T-cell (primary cell): ENCODE results near the gene LRP1B. TPM values are rescaled to one million over a fixed set of nuclear protein-coding genes. Genes with fewer than 3 reads are reported as not detected.

ENCODE experiments used
- ATAC-seq, 4 experiments: fragments of 200-7000 bp in 3 of 4; fragments of 150-1000 bp in 1 of 4; cut with Tn5 transposase; replicated peaks in 1 of 4; 1 replicate in 3 of 4; 2 replicates in 1 of 4; pipeline ENCODE4 v1.10.0; 2021; ENCODE audit warnings: moderate library complexity in 3 of 4, mild to moderate bottlenecking in 2 of 4, moderate number of reproducible peaks in 1 of 4
- CTCF ChIA-PET, 2 donors: fragments of 300-600 bp; sonication (Branson Sonifier 250); formaldehyde crosslinking; loops; one replicate each; lab custom pipeline; 2022; ENCODE audit warnings: antibody characterized with exemption in 2 of 2; lab: Charles Lee
- POLR2A ChIA-PET, 2 donors: fragments of 300-600 bp; sonication (Branson Sonifier 250); formaldehyde crosslinking; loops; one replicate each; lab custom pipeline; 2022; ENCODE audit warnings: antibody characterized with exemption in 2 of 2; lab: Charles Lee
- DNase-seq, 35 experiments: peaks; one replicate each; pipeline versions ENCODE4 v3.0.0 to v3.0.0-alpha.2; 2013 to 2023
- H3K27ac ChIP-seq: one replicate; pipeline ENCODE4 v1.5.1; 2013; ENCODE audit warnings: low read length
- H3K27me3 ChIP-seq, 2 experiments: replicated peaks in 1 of 2; 1 replicate in 1 of 2; 2 replicates in 1 of 2; pipeline versions ENCODE4 v1.6.1 to v1.7.0; 2013; ENCODE audit warnings: low read length in 1 of 2, mixed read lengths in 1 of 2; ENCODE audit not compliant: control insufficient read depth in 2 of 2, insufficient read depth in 2 of 2; ENCODE audit errors: extremely low read depth in 1 of 2
- H3K36me3 ChIP-seq, 2 donors: 1 replicate in 1 of 2; 2 replicates in 1 of 2; pipeline versions ENCODE4 v1.6.1 to v1.7.0; 2013; ENCODE audit warnings: low read length in 1 of 2; ENCODE audit not compliant: control insufficient read depth in 2 of 2, insufficient read depth in 1 of 2; ENCODE audit errors: extremely low read depth in 1 of 2
- H3K4me1 ChIP-seq, 2 experiments: 1 replicate in 1 of 2; 2 replicates in 1 of 2; pipeline versions ENCODE4 v1.6.1 to v1.7.0; 2013; ENCODE audit warnings: low read length in 2 of 2, mixed read lengths in 1 of 2; ENCODE audit not compliant: insufficient read depth in 2 of 2, control insufficient read depth in 1 of 2; ENCODE audit errors: extremely low read depth in 1 of 2
- H3K4me3 ChIP-seq, 2 donors: 1 replicate in 1 of 2; 2 replicates in 1 of 2; pipeline versions ENCODE4 v1.5.1 to v1.7.0; 2013; ENCODE audit warnings: mild to moderate bottlenecking in 2 of 2, low read length in 1 of 2, moderate library complexity in 1 of 2; ENCODE audit not compliant: control insufficient read depth in 1 of 2; ENCODE audit errors: extremely low read depth in 1 of 2
- H3K9me3 ChIP-seq: 2 replicates; pipeline ENCODE4 v1.7.0; 2013
- H3K27ac Mint-ChIP-seq, 2 donors: one replicate each; pipeline ENCODE4 v1.8.0; 2020 to 2021; ENCODE audit warnings: mild to moderate bottlenecking in 2 of 2, mixed read lengths in 2 of 2
- H3K27me3 Mint-ChIP-seq, 2 donors: one replicate each; pipeline ENCODE4 v1.8.0; 2021 to 2022; ENCODE audit warnings: mixed read lengths in 2 of 2
- H3K36me3 Mint-ChIP-seq: one replicate; pipeline ENCODE4 v1.8.0; 2021; ENCODE audit warnings: mixed read lengths
- H3K4me1 Mint-ChIP-seq, 3 donors: one replicate each; pipeline ENCODE4 v1.8.0; 2020 to 2022; ENCODE audit warnings: mixed read lengths in 3 of 3, mild to moderate bottlenecking in 1 of 3
- H3K4me3 Mint-ChIP-seq, 3 donors: one replicate each; pipeline ENCODE4 v1.8.0; 2020 to 2022; ENCODE audit warnings: mild to moderate bottlenecking in 3 of 3, mixed read lengths in 3 of 3, moderate library complexity in 3 of 3
- H3K9me3 Mint-ChIP-seq, 3 donors: one replicate each; pipeline ENCODE4 v1.8.0; 2020 to 2022; ENCODE audit warnings: mixed read lengths in 3 of 3
- WGBS: methylation state at CpG from one replicate; pipeline ENCODE4 v1.1.5; 2013; ENCODE audit warnings: missing lambda C conversion rate; ENCODE audit not compliant: insufficient coverage; 5-methylcytosine and 5-hydroxymethylcytosine counted together
- total RNA-seq, 35 experiments: library from RNA in 6 of 35; stranded (reverse) in 6 of 35; fragments of 120-200 nt in 1 of 35; gene quantifications; one replicate each; pipeline versions ENCODE4 v1.2.1 to v1.2.4 and lab custom pipeline; 2013 to 2026

Gene LRP1B
- total RNA-seq, 5 donors from 2014 or later (not counting 1 experiment from before 2014, with no cell fraction given): not detected

DNA sequence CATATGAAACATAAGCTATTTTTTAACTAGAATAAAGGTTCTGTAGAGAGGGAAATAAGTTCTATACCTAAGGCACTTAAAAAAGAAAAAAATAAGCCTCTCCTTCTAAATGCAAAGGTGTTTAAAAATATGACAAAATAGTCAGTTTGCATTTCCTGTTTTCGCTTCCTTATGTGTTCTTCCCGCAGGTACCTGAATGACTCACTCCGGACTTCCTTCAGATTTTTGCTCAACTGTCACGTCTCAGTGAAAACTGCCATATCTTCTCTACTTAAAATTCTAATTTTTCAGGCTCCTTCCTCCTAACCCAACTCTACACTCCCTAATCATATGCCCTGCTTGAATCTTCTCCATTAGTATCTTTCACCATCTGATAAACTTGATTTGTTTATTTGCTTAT, 1333.1 kb downstream of the LRP1B start:
- ChIA-PET CTCF (no interaction called here), POLR2A (no interaction called here)
- H3K27me3 ChIP-seq: no peaks in the 10 kb centered on the region
- no peak overlapping the region for H3K27ac Mint-ChIP-seq
- no peaks in the 10 kb centered on the region for H3K4me1 Mint-ChIP-seq
- 69% methylated on average over 4 of the region's 4 CpGs for WGBS
- DNase-seq (no peak), ATAC-seq (no peak)
- no peaks in the 10 kb centered on the region for H3K4me1 ChIP-seq
- peaks cover 7 to 15% (median 8%) of the 10 kb centered on the region in 3 donors for H3K9me3 Mint-ChIP-seq
- H3K27me3 Mint-ChIP-seq: no peaks in the 10 kb centered on the region
- H3K36me3 ChIP-seq: no peaks in the 10 kb centered on the region
- H3K4me3 Mint-ChIP-seq: no peak overlapping the region
- H3K36me3 Mint-ChIP-seq: no peaks in the 10 kb centered on the region
- H3K4me3 ChIP-seq: no peak overlapping the region
- H3K27ac ChIP-seq: no peak overlapping the region
- no peaks in the 10 kb centered on the region for H3K9me3 ChIP-seq

DNA sequence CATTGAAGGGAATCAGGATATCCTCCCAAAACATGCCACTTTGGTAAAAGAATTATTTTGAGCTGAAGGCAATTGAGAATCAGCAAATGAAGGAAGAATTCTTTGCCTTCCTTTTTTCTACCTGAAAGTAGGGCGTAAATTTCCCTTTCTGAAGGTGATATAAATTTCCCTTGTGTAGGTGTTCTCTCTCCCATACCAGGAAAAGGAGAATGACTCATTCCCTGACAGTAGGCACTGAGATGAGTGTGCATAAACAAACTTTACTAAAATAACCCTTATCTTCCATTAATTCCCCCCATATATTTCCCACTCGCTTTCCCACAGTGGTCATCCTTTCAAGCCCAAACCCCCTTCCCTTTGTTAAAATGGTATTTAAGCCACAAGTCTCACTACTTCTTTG, 1339.0 kb downstream of the LRP1B start:
- DNase-seq (no peak), ATAC-seq (no peak)
- peaks cover 7 to 17% (median 10%) of the 10 kb centered on the region in 3 donors for H3K9me3 Mint-ChIP-seq
- H3K36me3 Mint-ChIP-seq: no peaks in the 10 kb centered on the region
- ChIA-PET POLR2A (no interaction called here), CTCF (no interaction called here)
- no peaks in the 10 kb centered on the region for H3K27me3 ChIP-seq
- no peaks in the 10 kb centered on the region for H3K4me1 ChIP-seq
- H3K4me3 ChIP-seq: no peak overlapping the region
- no peaks in the 10 kb centered on the region for H3K9me3 ChIP-seq
- 44% methylated on average over 1 of the region's 2 CpGs for WGBS
- H3K4me1 Mint-ChIP-seq: no peaks in the 10 kb centered on the region
- H3K27ac Mint-ChIP-seq: no peak overlapping the region
- no peak overlapping the region for H3K27ac ChIP-seq
- H3K4me3 Mint-ChIP-seq: no peak overlapping the region
- H3K27me3 Mint-ChIP-seq: no peaks in the 10 kb centered on the region
- H3K36me3 ChIP-seq: no peaks in the 10 kb centered on the region

DNA sequence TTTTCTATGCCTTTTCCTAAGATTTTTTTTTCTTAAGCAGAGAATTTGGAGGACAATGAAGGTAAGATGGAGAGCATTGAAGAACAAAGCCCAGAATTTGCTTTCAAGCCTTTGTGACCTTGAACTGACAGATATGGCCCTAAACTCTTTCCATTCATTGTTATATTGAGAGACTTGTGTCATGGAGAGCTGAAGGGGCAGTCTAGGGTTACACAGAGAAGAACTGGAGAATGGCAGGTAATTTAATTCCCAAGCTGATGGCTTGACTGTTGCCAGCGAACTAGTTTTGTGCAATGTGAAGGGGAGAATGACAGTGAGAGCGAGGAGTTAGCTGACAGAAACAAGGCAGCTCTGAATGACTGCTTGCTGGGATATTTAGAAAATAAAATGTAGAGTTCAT, 1344.2 kb downstream of the LRP1B start:
- no peaks in the 10 kb centered on the region for H3K4me1 Mint-ChIP-seq
- Histone ChIP-seq H3K36me3 (no peaks in the 10 kb centered on the region), H3K27me3 (no peaks in the 10 kb centered on the region), H3K27ac (no peak overlapping the region), H3K4me1 (no peaks in the 10 kb centered on the region), H3K9me3 (no peaks in the 10 kb centered on the region), H3K4me3 (no peak overlapping the region)
- DNase-seq (no peak), ATAC-seq (no peak)
- 80% methylated on average over 1 of the region's 2 CpGs for WGBS
- no peaks in the 10 kb centered on the region for H3K27me3 Mint-ChIP-seq
- ChIA-PET CTCF (no interaction called here), POLR2A (no interaction called here)
- no peaks in the 10 kb centered on the region for H3K36me3 Mint-ChIP-seq
- peaks cover 10 to 29% (median 12%) of the 10 kb centered on the region in 3 donors for H3K9me3 Mint-ChIP-seq
- no peak overlapping the region for H3K27ac Mint-ChIP-seq
- no peak overlapping the region for H3K4me3 Mint-ChIP-seq

DNA sequence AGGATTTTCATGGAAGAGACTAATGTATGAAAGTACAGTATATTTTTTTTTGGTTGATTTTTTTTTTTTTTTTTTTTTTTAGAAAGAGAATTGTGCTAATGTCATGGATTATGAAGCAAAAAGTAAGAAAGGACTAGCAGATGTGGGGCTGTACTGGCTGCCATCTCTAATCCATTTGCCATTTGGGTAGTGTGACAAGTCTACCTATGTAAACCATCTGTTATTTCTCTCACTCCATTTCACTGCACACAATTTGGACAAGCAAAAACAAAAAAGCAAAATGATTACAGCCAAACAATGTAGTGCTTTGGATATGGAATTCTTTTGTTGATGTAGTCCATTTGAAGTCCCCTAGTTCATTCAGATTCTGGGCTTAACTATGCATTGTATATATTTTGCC, 1355.4 kb downstream of the LRP1B start:
- no peak for DNase-seq
- CTCF ChIA-PET: no interaction called here

DNA sequence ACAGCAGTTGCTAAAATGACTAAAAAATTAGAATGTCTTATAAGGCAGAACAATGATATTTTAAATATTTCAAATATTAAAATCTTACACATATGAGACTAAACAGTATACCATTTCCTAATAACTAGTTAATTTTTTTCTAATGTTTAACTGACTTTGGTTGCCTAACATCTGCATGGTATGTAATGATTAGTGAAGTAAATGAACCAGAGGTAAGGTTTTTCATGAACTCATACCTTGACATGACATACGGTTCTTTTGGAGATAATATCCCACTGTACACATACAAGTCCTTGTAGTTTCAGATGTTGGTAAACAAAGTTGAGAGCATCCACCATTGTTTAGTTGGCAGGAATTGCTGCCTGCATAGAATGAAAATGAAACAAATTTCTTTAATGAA, 1360.2 kb downstream of the LRP1B start:
- no peak overlapping the region for H3K27ac Mint-ChIP-seq
- no peaks in the 10 kb centered on the region for H3K4me1 Mint-ChIP-seq
- POLR2A ChIA-PET: no interaction called here

More for the DNA sequence above, 1355.4 kb downstream of the LRP1B start:
- no peak overlapping the region for H3K4me3 ChIP-seq
- peaks cover 0 to 6% of the 10 kb centered on the region in 2 experiments for H3K4me1 ChIP-seq
- ATAC-seq: no peak
- no peaks in the 10 kb centered on the region for H3K27me3 ChIP-seq
- Mint-ChIP-seq H3K4me1 (no peaks in the 10 kb centered on the region), H3K27me3 (no peaks in the 10 kb centered on the region), H3K9me3 (no peaks in the 10 kb centered on the region), H3K36me3 (no peaks in the 10 kb centered on the region), H3K27ac (no peak overlapping the region), H3K4me3 (no peak overlapping the region)
- no peaks in the 10 kb centered on the region for H3K9me3 ChIP-seq
- no peaks in the 10 kb centered on the region for H3K36me3 ChIP-seq
- POLR2A ChIA-PET: no interaction called here
- H3K27ac ChIP-seq: no peak overlapping the region

DNA sequence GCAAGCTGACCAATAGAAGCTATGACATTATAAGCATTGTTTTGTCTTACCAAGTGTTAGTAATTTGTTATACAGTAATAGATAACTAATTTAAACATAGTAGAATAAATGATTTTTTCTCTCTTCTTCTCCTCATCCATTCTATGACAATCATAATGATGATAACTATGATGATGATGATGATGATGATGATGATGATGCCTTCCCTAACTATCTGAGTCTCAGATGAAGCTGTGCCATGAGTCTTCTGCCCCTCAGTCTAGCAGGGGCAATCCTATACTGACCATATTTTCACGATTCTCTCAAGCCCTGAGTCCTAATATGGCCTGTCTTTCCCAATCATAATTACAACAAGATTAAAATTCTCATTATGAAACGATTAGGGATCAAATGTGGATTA, 1369.0 kb downstream of the LRP1B start:
- Histone ChIP-seq H3K9me3 (peaks cover 2% of the 10 kb centered on the region), H3K36me3 (no peaks in the 10 kb centered on the region), H3K4me3 (no peak overlapping the region), H3K27me3 (no peaks in the 10 kb centered on the region), H3K4me1 (no peaks in the 10 kb centered on the region), H3K27ac (no peak overlapping the region)
- Mint-ChIP-seq H3K27me3 (no peaks in the 10 kb centered on the region), H3K27ac (no peak overlapping the region), H3K4me3 (no peak overlapping the region), H3K4me1 (no peaks in the 10 kb centered on the region), H3K9me3 (peaks cover 3 to 11% (median 4%) of the 10 kb centered on the region in 3 donors), H3K36me3 (no peaks in the 10 kb centered on the region)
- ATAC-seq (no peak), DNase-seq (no peak)
- WGBS: no CpG with 5 or more reads among the region's 2 CpGs
- CTCF ChIA-PET: interaction anchor here in 1 of 2 donors (0.6 kb wide), 1 partner anchor 985 kb away, joined by 4 read pairs; no protein-coding TSS in a partner anchor
- POLR2A ChIA-PET: no interaction called here

More for the DNA sequence above, 1360.2 kb downstream of the LRP1B start:
- Histone ChIP-seq H3K27ac (no peak overlapping the region), H3K27me3 (no peaks in the 10 kb centered on the region), H3K9me3 (no peaks in the 10 kb centered on the region), H3K4me1 (no peaks in the 10 kb centered on the region), H3K36me3 (no peaks in the 10 kb centered on the region), H3K4me3 (no peak overlapping the region)
- no peaks in the 10 kb centered on the region for H3K27me3 Mint-ChIP-seq
- no peaks in the 10 kb centered on the region for H3K36me3 Mint-ChIP-seq
- DNase-seq (no peak), ATAC-seq (no peak)
- no CpG with 5 or more reads among the region's 1 CpG for WGBS
- CTCF ChIA-PET: no interaction called here
- no peaks in the 10 kb centered on the region for H3K9me3 Mint-ChIP-seq
- H3K4me3 Mint-ChIP-seq: no peak overlapping the region
